Stimulated activated CD8-positive, alpha-beta memory T cell treated with anti-CD3 and anti-CD28 coated beads, Interleukin-15, amount 100 ng/mL, for 1 hour (primary cell): Measurements from ENCODE around the gene PAFAH2.

Experiments used
- DNase-seq: peaks from one replicate; pipeline ENCODE4 v3.0.0-alpha.2; 2020; ENCODE audit warnings: low read depth

Gene PAFAH2

DNA sequence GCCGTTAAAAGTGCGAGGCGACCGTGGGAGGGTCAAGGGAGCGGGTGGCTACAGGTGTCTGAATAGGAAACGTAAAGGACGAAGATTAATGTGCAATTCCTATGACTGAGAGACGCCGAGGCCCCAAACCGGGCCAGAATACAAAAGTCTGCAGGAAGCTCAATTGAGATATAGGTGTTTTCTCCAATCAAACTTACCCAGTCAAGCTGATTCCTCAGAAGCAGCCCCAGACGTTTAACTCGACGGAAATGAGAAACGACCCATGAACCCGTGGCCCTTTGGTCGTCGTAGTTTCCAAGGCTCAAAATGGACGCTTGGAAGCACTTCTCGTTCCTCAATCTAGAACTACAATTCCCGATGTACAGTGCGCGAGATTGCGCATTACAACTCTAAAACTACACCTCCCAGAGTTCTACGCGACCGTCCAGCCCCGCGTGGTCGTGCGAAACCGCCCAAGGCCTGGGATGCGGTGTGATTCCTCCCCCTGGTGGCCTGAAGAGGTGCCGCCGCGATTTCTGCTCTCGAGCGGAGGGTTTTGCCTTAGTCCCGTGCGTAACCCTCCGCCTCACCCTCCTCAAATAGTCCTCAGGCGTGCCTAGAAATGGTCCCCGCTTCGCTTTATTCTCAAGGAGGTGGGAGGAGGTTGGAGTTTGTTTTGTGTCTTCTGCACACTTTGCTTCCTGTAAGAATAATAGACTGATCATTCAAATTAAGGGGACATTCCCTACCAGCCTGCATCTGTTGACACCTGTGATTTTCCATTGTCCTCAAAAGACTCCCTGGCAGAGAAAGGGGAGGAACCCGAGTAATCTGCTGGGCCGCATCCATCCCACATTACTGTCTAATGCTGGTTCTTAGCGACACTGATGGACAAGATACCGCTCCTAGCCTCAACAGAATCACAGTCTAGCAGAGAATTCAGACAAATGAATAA is at the start of gene PAFAH2:
PAFAH2 (minus strand) TSS at position 236 of the 934 bp plus-strand sequence. CDS start 7,247 bp downstream, outside the sequence.
- peak; percentile 91 for DNase-seq

DNA sequence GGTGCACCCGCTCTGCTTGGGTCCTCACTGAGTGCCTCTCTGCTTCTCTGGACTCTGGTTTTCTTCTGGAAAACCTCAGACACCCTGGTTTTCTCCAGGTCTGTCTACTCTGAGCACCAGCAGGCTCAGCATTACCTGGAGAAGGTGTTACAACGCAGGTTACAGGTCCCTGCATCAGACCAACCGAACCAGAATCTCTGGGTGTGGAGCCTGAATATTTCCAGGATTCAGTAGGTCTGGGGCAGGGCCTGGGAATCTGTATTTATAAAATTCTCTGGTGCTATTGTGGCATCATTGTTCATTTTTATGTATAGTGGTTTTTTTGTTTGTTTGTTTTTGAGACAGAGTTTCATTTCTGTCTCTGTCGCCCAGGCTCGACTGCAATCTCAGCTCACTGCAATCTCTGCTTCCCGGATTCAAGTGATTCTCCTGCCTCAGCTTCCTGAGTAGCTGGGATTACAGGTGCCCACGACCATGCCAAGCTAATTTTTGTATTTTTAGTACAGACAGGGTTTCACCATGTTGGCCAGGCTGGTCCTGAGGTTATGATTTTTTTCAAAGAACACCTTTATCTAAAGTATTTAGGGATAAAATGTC is 49.5 kb upstream of the PAFAH2 start:
- DNase-seq, result no peak

DNA sequence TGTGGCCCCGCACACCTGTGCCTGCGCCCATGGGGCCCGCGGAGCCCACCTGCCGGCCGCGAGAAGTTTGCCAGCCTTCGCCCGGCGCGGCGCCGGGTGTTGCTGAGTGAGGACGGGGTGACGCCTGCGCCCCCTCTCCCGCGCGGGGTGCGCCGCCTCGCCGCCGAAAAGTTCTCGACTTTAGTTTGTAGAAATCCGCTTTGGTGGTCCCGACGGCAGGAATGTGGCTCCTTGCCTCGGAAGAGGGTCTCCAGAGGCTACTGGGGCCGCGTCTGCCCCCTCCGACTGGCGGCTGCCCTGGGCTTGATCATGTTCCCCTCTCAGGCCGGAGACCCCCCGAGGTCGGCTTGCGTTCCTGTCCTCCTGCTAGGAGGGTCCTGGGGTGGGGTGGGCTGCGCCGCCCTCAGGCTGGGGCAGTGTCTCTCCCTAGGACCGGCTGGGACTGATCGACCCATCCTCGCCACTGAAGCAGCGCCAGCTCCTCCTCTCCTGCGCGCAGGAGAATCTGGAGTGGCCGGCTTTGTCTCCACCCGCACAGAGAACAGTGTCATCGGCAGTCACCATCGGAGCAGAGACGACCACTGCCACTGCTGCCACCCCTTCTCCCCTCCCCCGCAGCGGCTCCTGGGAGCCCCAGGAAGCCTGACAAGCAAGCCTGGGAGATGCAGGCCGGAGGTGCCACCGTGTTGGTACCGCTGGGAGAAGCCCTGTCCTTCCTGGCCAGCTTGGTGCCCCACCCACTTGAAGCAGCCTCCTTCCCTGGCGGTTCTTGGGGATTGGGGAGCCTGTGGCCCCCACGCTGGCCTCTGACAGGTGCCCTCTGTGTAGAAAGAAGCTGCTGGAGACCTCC is 48.6 kb upstream of the PAFAH2 start:
- no peak for DNase-seq

DNA sequence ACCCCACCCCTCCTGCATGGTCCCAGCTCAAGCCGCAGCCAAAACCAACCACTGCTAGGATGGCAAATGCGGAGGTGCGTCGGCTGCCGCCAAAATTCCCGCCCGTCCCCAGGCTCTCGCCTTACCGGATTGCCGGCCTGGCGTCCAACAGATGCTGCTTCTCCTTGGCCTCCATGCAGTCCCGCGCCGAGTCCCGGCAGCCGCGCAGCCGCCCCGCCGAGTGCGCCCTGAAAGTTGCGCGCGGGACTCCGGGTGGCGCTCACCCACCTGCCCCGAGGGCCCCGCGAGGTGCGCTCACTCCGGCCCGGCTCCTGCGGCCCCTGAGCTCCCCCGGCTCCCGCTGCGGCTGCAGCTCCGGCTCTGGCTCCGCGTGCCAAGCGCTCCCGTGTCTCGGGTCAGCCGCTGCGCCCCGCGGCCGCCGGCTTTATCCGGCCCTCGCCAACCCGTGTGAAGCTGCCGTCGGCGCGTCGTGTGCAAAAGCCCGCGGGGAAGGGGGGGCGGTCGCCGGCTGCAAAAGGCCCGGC is 47.9 kb upstream of the PAFAH2 start, which contains the start of gene SLC30A2:
SLC30A2 (minus strand) TSS at position 397 of the 524 bp plus-strand sequence; CDS start at position 175, 222 bp downstream.
- DNase-seq, result no peak

DNA sequence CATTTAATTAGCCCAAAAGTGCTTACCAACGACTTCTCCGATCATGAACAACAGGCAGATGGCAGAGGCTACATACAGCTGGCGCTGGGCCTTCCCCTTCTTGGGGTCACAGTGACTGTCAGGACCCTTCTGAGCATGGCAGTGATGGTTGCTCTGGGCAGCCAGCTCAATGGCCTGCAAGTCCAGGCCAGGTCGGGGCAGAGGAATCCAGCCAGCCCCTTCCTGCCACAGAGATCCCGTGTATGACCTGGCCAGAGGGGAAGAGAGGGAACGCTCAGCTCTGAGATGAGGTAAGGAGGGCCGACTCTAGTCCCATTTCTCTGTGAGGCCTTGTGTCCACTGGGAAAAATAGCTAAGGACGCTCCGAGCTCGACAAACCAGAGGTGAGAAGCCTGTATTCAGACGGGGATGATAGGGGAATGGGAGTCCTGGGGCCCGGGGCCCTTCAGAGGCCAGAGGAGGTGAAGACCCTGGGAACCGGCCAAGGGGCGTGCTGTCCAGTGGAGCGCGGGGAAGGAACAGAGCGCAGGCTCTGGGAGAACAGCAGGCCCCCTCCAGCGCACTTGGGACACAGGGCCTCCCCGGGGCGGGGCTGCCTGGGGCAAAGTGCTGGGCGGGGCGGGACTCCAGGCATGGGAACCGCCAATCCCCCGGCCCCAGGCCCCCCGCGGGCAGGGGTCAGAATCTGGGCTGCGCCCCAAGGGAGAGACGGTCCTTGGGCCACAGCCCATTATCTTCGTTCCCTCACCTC is 47.3 kb upstream of the PAFAH2 start:
- no peak for DNase-seq

DNA sequence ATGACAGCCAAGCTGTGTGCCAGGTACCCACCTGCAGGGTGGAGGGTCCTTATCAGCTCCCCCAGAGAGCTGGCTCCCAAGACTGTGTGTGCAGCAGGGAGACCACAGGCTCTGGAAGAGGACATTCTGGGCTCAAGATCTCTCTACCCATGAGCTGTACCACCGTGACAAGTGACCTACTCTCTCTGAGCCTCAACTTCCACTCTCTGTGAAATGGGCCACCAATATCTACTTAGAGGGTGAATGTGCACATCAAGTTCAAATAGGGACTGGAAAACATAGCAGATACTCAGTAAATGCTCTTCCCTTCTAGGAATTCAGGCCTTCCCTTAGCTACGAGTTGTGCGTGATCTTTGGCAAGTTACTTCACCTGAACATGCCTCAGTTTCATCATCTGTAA is 46.6 kb upstream of the PAFAH2 start:
- no peak for DNase-seq

DNA sequence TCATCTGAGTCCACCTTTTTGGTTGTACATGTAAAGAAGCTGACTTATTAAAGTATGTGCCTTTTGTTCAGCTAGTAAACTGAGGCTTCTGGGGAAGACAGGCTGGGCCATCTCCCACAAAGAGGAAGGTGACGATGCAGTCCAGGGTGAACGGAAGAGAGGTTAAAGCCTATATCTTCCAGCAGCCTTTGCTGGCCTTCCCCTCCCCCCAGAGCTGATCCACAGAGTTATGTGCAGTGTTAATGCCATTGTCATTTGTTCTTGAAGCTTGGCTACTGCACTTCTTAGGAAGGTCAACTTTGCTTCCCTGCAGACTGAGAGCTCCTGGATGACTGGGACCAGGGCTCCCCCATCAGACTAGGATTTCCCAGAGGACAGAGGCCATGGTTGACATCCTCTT is 45.9 kb upstream of the PAFAH2 start:
- no peak for DNase-seq

DNA sequence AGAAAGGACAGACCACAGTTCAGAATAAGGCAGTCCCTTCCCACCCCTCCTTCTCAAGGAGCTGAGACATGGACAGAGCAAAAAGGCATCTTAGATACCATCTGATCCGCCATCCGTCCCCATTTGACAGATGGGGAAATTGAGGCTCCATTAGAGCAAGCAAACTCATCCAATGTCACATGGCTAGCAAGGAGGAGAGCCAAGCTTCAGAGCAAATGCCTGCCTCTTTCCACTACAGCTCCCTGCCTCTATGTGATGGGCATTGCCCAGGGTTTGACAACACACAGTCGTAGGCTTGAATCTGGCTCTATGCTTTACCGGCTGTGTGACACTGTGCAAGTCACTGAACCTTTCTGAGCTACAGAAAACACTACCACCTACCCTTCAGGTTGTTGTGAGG is 44.1 kb upstream of the PAFAH2 start:
- DNase-seq, result no peak

DNA sequence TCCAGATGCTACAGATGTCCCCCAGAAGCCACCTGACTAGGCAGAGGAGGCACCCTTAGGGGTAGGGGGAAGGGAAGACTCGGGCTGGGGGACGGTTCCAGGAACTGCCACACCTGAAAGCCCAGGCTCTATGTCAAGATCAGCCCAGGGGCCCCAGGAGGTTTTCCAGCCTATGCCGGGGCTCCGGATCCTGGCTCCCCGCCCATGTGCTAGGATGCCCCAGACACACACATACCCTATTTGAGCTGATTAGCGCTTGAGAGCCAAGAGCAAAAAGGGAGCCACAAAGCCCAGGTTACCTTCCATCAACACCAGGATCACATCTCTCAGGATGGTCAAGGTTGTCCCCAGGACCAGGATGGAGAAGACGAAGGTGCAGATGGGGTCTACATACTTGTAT is 43.5 kb upstream of the PAFAH2 start:
- DNase-seq, result no peak

DNA sequence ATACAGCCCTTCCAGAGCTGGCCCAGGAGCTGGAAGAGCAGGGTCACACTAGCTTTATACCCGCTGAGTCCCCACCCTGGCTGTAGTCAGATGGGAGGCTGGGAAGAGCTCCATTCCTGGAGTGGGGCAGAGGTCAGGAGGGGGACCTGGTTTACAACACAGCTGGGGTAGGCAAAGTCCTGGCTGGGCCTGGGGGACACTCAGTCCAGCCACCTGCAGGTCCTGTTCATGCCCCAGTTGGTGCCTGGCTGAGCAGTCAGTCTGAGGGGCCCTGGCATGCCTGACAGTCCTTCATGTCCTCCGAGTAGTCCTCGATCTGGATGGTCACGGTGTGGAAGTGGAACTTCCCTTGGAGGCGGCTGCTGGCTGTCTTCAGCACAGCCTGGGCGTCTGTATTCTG is 41.0 kb upstream of the PAFAH2 start:
- no peak for DNase-seq

DNA sequence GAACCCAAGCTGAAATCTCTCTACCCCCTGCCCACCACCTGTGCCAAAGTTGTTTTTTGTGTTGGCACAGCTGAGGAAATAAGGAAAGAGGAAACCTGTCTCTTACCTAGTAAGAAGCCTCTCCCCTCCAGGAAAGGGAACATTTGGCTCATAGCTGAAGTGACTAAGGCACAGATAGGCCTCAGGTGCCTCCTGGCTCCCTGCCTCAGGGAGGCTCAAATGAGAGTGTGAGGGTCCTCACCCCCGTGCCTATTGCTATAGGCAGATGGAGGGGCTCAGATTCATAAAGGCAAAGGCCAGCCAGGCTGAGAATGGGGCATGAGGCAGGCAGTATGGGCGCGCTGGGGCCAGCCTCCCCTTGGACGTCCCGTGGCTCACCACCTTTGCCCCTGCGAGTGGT is 40.6 kb upstream of the PAFAH2 start:
- no peak for DNase-seq

DNA sequence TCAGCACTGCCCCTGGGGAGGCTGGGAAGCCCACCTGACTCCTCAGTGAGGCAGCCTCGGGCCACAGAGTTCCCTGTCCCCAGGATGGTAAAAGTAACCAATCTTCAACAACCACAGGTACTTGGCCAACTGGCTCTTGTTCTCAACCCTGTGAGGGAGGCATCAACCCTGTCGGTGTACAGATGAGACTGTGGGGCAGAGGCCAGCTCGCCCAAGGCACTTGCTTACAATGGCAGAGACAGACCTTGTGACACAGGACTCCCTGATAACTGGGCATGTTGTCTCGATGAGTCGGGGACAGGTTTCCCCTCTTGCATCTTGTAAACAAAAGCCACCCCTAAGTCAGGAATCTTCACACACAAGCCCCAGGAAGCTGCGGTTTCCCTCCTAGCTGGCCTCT is 40.0 kb upstream of the PAFAH2 start:
- DNase-seq, result no peak

DNA sequence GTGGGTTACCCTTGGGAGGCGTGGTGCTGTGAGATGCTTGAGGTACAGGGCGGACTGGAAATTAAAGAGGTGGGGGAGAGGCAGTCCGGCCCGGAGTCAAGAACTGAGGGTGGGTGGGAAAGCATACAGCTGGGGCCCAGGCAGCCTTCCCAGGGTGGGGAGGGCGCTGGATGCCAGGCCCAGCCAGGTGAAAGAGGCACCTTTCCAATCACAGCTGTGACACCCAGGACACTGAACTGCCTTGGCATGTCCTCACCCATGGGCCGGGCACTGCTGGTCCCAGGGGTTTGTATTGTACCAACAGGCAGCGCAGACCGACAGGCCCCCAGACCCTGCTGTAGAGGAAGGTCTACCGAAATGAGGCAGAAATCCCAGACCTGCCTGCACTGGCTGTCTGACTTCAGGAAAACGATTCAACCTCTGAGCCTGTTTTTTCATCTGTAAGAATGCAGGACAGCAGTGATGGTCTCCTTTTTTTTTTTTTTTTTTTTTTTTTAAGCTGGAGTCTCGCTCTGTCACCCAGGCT is 39.0 kb upstream of the PAFAH2 start:
- no peak for DNase-seq

DNA sequence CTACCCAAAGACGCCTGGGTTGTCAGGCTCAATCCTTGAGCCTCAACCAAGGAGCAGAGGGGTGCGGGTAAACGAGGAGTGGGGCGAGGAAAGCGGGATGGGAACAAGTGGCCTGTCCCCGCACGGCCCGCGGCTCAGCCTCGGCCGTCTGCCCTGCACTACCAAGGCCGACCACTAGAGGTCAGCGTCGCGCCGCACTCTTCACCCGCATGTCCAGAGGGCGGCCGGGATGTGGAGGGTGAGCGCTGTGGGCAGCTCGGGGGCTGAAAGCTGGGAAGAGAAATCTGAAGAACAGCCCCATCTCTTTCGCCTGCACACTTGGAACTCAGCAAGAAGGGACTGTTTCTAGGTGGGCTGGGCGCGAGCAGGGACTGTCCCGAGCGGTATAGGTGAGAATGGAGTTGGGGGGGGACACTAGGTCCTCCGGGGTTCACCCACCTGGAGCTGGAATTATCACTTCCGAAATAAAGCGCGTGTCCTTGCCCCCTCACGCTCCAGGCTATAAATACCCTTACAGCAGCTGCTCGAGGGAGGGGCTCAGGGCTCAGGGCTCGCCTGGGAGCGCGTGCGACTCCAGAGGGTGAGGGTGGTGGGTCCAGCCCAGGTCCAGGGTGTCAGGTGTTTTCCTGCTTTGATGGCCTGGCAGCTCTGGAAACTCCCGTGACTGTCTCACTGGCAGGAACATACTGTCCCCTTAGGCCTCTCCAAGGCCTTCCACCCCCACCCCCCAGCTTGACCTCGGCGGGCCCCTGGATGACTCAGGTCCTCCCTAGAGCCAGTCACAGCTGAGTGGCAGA is 38.3 kb upstream of the PAFAH2 start:
- peak; percentile 52 for DNase-seq

DNA sequence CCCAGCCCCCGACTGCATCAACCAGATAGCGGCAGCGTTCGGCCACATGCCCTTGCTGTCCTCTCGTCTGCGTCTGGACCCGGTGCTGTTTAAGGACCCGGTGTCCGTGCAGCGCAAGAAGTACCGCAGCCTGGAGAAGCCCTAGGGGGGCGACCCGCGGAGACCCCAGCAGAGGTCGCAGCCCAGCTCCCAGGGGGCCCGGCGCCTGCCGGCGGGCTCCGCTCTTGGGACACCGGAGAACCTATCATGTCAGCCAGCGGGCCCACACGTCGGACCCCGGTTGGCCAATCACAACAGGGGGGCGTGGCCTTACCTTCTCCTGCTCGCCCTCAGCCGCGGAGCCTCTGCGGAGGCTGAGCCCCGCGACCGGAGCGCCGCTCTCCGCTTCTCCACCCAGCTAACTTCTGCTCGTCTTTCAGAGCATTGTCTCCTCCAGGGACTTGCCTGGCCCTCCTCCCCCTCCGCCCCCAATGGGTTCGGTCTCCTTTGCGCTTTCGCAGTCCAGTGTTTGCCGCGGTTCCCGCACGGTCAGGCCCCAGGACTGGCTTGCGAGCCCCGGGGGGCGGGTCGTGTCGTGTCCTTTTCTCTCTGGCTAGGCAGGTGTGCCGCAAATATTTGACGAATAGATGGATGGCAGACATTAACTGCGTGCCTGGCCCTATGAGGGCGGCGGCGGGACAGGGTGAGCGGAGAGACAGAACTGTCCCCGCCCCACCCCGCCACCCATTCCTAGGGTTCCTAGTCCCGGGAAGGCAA is 37.5 kb upstream of the PAFAH2 start:
- DNase-seq, result peak; percentile 84

DNA sequence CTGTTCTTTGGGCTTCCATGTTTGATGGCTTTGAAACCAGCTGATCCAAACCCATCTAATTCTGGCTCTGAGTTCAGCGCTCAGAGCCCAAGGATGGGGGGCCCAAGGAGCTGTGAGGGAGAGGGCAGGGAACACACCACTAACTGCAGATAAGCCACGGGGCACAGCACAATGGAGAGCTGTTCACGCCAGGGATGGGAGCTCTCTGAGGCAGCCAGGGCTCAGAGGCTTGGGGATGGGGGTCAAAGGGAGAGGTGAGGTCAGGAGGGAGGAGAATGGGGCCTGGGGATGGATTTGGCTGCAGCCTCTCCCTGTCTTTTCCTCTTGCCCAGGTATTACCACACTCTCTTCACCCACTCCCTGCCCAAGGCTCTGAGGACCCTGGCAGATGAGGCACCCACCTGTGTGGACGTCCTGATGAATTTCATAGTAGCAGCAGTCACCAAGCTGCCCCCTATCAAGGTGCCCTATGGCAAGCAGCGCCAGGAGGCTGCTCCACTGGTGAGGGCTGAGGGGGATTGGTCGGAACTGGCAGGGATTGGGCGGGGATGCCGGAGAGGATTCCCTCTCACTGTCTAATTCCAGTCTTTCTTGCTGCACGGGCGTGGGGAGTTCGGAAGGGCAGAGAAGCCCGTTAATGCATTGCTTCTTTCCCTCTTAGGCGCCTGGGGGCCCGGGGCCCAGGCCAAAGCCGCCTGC is 36.8 kb upstream of the PAFAH2 start:
- no peak for DNase-seq

DNA sequence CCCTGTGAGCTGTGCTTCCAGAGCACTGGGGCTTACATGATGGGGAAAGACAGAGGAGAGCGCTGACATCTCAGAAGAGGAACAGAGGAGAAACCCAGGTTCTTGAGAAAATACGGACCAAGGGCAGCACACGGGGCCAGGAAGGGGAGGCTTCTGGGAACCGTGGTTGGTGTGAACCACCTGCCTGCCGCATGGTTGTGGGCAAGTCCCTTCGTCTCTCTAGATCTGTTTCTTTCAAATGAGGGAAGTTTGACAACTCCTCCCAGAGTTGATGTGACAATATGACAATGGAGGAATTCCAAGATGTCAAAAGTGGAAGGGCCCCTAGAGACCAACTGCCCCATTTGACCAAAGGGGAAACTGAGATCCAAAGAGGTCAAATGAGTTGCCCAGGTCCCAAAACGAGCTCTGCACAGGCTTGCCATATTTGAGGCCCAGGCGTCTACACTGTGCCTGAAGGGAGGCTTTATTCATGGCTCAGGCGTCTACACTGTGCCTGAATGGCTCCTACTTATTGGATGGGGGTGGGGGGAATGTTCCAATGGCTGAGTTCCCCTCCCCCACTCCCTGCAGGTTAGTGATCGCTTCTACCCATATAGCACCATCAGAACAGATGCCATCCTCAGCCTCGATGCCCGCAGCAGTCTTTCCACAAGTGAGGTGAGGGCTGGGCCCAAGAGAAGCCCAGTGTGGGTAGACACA is 34.9 kb upstream of the PAFAH2 start:
- no peak for DNase-seq

DNA sequence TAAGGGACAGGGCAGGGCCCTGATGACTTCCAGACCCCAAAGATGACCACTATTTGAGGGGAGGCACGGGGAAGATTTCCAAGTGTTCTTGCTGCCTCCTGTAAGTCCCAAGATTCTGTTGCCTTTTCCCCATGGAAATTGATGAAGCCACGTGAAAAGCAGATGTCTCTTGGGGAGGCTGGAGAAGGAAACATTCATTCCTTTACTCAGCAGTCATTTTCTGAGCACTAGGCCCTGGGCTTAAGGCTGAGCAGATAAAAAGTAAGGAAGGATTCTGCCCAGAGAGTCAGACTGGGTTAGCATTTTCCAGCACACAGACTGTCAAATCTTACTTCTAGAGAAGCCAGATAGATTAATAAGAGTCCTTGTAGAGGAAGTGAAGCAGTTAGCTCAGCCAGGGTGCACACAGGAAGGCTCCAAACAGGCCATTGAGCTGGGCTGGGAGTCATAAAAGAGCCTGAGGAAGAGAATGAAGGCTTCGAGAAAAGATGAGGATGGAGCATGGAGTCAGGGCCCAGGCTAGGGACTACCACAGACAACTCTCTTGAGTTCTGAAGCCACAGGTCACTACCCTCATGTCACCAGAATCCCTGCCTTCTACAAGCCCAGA is 33.9 kb upstream of the PAFAH2 start:
- no peak for DNase-seq
